Endometrial microvascular endothelial cells (primary cell): ENCODE results near the gene MRPL28. TPM values are rescaled to one million over a fixed set of nuclear protein-coding genes. Genes with fewer than 3 reads are reported as not detected.
"Not testable (repeated sequence)": the region's sequence is repeated elsewhere in the genome, so short reads cannot be mapped to it uniquely, and the experiment has no call there.

Experiments
- in situ Hi-C: cut with HindIII; loops from 2 replicates; pipeline ENCODE4 v1.10.0; 2017; ENCODE audit warnings: low sequenced_read_pairs, low pct_unique_long_range_greater_than_20kb; ENCODE audit errors: inconsistent ontology term
- total RNA-seq: library from RNA; depleted of rRNA; stranded (reverse); fragments of >200 nt; gene quantifications from one replicate; pipeline ENCODE4 v1.2.3, GENCODE V29; 2015; ENCODE audit errors: inconsistent ontology term

The MRPL28 gene
- total RNA-seq, 1 donor from 2014 or later = 153 TPM

- in situ Hi-C loops = no loop called here
Measured at GRCh38 chr16:396199-396598, 25.9 kb upstream of the MRPL28 start.

- in situ Hi-C loops = no loop called here
Measured at GRCh38 chr16:392450-393030, 22.2 kb upstream of the MRPL28 start.

GRCh38 chr16:391885-392335 is 21.6 kb upstream of the MRPL28 start:
- in situ Hi-C loops = no loop called here

GRCh38 chr16:389352-389751 is 19.0 kb upstream of the MRPL28 start:
- in situ Hi-C loops = no loop called here

GRCh38 chr16:387761-388666 is 17.7 kb upstream of the MRPL28 start:
- in situ Hi-C loops = not testable (repeated sequence)

GRCh38 chr16:386641-387156 is 16.4 kb upstream of the MRPL28 start:
- in situ Hi-C loops = no loop called here

GRCh38 chr16:383326-384051 is 13.2 kb upstream of the MRPL28 start:
- in situ Hi-C loops = no loop called here

GRCh38 chr16:381789-382717 is 11.7 kb upstream of the MRPL28 start, which contains the start of gene PGAP6:
PGAP6 (minus strand) TSS chr16:381978; CDS start chr16:381821, 157 bp downstream.
- in situ Hi-C loops = no loop called here

- in situ Hi-C loops = no loop called here
Measured at GRCh38 chr16:381012-381788, 10.9 kb upstream of the MRPL28 start.

- in situ Hi-C loops = no loop called here
Measured at GRCh38 chr16:380762-381011, 10.3 kb upstream of the MRPL28 start.

- in situ Hi-C loops = no loop called here
Measured at GRCh38 chr16:379961-380761, 9.8 kb upstream of the MRPL28 start.

GRCh38 chr16:379183-379960 is 9.0 kb upstream of the MRPL28 start:
- in situ Hi-C loops = no loop called here

GRCh38 chr16:378821-379182 is 8.5 kb upstream of the MRPL28 start:
- in situ Hi-C loops = no loop called here

- in situ Hi-C loops = not testable (repeated sequence)
Measured at GRCh38 chr16:378113-378820, 7.9 kb upstream of the MRPL28 start.

- in situ Hi-C loops = no loop called here
Measured at GRCh38 chr16:377419-377951, 7.1 kb upstream of the MRPL28 start.
